ENCODE measurements around the gene ARHGEF19.
"Not testable (repeated sequence)": the region's sequence is repeated elsewhere in the genome, so short reads cannot be mapped to it uniquely, and the experiment has no call there.

Gene ARHGEF19

GRCh38 chr1:16205334-16205671 is 7.1 kb downstream of the ARHGEF19 start:
- DNase-seq (ENCODE audit: low read depth in 2 of 2, low spot score in 1 of 2), result no peak

GRCh38 chr1:16204634-16205333 is 7.7 kb downstream of the ARHGEF19 start:
- DNase-seq (ENCODE audit: low read depth in 2 of 2, low spot score in 1 of 2), result peak in 1 of 2 donors; percentile 14

GRCh38 chr1:16204216-16204615 is 8.2 kb downstream of the ARHGEF19 start:
- DNase-seq (ENCODE audit: low read depth in 2 of 2, low spot score in 1 of 2), result no peak

GRCh38 chr1:16203550-16203949 is 8.9 kb downstream of the ARHGEF19 start:
- no peak for DNase-seq (ENCODE audit: low read depth in 2 of 2, low spot score in 1 of 2)

- no peak for DNase-seq (ENCODE audit: low read depth in 2 of 2, low spot score in 1 of 2)
Observed at GRCh38 chr1:16202281-16203210, 9.9 kb downstream of the ARHGEF19 start.

GRCh38 chr1:16199700-16200099 is 12.8 kb downstream of the ARHGEF19 start:
- no peak for DNase-seq (ENCODE audit: low read depth in 2 of 2, low spot score in 1 of 2)

GRCh38 chr1:16199157-16199501 is 13.3 kb downstream of the ARHGEF19 start:
- DNase-seq (ENCODE audit: low read depth in 2 of 2, low spot score in 1 of 2), result no peak

- DNase-seq (ENCODE audit: low read depth in 2 of 2, low spot score in 1 of 2), result no peak
Observed at GRCh38 chr1:16198444-16199156, 13.9 kb downstream of the ARHGEF19 start.

- DNase-seq (ENCODE audit: low read depth in 2 of 2, low spot score in 1 of 2), result no peak
Observed at GRCh38 chr1:16196874-16197273, 15.6 kb downstream of the ARHGEF19 start.

- not testable (repeated sequence) for DNase-seq (ENCODE audit: low read depth in 2 of 2, low spot score in 1 of 2)
Observed at GRCh38 chr1:16196139-16196538, 16.3 kb downstream of the ARHGEF19 start.

GRCh38 chr1:16195518-16195905 is 16.9 kb downstream of the ARHGEF19 start:
- no peak for DNase-seq (ENCODE audit: low read depth in 2 of 2, low spot score in 1 of 2)

GRCh38 chr1:16191916-16192546 is 20.4 kb downstream of the ARHGEF19 start:
- no peak for DNase-seq (ENCODE audit: low read depth in 2 of 2, low spot score in 1 of 2)

- no peak for DNase-seq (ENCODE audit: low read depth in 2 of 2, low spot score in 1 of 2)
Observed at GRCh38 chr1:16191309-16191708, 21.1 kb downstream of the ARHGEF19 start.

GRCh38 chr1:16189921-16190621 is 22.4 kb downstream of the ARHGEF19 start:
- no peak for DNase-seq (ENCODE audit: low read depth in 2 of 2, low spot score in 1 of 2)

GRCh38 chr1:16189003-16189402 is 23.4 kb downstream of the ARHGEF19 start:
- no peak for DNase-seq (ENCODE audit: low read depth in 2 of 2, low spot score in 1 of 2)

GRCh38 chr1:16187748-16188401 is 24.6 kb downstream of the ARHGEF19 start:
- DNase-seq (ENCODE audit: low read depth in 2 of 2, low spot score in 1 of 2), result peak; percentile 50 to 63

- DNase-seq (ENCODE audit: low read depth in 2 of 2, low spot score in 1 of 2), result no peak
Observed at GRCh38 chr1:16186655-16187235, 25.7 kb downstream of the ARHGEF19 start.

GRCh38 chr1:16184557-16185303 is 27.7 kb downstream of the ARHGEF19 start:
- no peak for DNase-seq (ENCODE audit: low read depth in 2 of 2, low spot score in 1 of 2)
